Chondrocyte (in vitro differentiated cells): ENCODE data around the gene ADAM19. TPM values are rescaled to one million over a fixed set of nuclear protein-coding genes. Genes with fewer than 3 reads are reported as not detected.

Experiments used
- DNase-seq: peaks from one replicate; pipeline ENCODE4 v3.0.0; 2021; ENCODE audit warnings: mixed read lengths, low spot score
- H3K27ac Mint-ChIP-seq: one replicate; pipeline ENCODE4 v1.8.0; 2021; ENCODE audit warnings: mild to moderate bottlenecking, moderate library complexity, mixed read lengths; ENCODE audit not compliant: unreplicated experiment
- H3K27me3 Mint-ChIP-seq: 2 replicates; pipeline ENCODE4 v1.8.0; 2021; ENCODE audit warnings: low read depth, mixed read lengths
- H3K36me3 Mint-ChIP-seq: 2 replicates; pipeline ENCODE4 v1.8.0; 2021; ENCODE audit warnings: low read depth, mixed read lengths
- H3K4me1 Mint-ChIP-seq: 2 replicates; pipeline ENCODE4 v1.8.0; 2021; ENCODE audit warnings: low read depth, mild to moderate bottlenecking, mixed read lengths
- H3K4me3 Mint-ChIP-seq: one replicate; pipeline ENCODE4 v1.8.0; 2021; ENCODE audit warnings: mild to moderate bottlenecking, moderate library complexity, mixed read lengths; ENCODE audit not compliant: unreplicated experiment
- H3K9me3 Mint-ChIP-seq: 2 replicates; pipeline ENCODE4 v1.8.0; 2021; ENCODE audit warnings: low read depth, mixed read lengths
- total RNA-seq: library from RNA; stranded (reverse); gene quantifications from 3 replicates; pipeline ENCODE4 v1.2.1, GENCODE V29; 2021
- TF ChIP-seq, protein P1 (sequence below): fragments of 200-600 bp; sonication (generic); IDR thresholded peaks from 2 replicates; pipeline ENCODE4 v1.5.0; 2021; ENCODE audit warnings: antibody characterized with exemption, mild to moderate bottlenecking, moderate library complexity

Gene ADAM19
- total RNA-seq, 1 donor from 2014 or later = 125 TPM

DNA sequence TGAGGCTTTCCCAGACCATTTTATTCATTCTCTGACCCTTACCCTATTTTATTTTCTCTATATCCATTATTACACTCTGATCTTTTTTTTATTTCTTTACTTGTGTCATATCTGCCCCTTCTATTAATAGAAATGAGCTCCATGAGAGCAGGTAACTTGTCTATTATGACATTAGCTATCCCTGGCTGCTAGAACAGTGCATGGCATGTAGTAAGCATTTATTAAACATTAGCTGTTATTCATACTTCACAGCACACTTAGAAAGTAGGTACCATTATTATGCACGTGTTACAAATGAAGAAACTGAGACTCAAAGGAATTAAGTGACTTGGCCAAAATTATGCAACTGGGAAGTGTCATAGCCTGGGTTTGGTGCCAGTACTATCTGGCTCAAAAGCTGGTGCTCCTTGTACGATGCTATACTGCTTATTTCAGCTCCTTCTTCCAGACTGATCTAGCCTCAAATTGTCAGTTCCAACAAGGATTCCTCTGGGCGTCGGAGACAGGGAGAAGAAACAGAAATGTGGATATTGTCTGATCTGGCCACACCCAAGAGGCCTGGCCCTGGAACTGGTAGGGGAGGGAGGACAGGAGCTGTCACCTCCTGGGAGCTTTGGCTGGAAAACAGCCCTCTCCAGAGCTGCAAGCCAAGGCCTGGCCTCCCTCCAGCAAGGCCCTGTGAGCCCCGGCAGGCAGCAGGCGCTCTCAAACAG is 126.4 kb downstream of the ADAM19 start:
- H3K36me3 Mint-ChIP-seq = no peaks in the 10 kb centered on the region

DNA sequence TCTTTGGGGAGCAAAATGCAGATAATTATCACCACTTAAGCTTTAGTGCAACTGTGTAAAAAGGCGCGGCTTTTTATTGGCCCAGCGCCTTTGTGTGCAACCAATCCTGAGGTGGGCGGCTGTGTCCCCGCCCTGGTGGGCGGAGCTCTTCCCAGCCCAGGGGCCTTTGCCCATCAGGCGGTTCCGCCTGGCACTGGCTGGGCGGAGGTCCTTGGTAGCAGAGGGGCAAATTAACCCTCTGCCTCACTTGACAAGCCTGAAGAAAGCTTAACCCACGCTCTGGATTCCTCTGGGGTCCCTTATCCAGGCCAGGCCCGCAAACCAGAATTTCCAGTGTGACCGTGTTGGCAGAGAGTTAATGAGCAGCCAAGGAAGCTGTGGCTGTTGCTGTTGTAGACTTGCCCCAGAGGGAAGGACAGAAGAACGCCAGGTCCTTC is 128.4 kb downstream of the ADAM19 start:
- no peaks in the 10 kb centered on the region for H3K27me3 Mint-ChIP-seq
- DNase-seq = no peak
- H3K36me3 Mint-ChIP-seq = no peaks in the 10 kb centered on the region
- no peak overlapping the region for H3K4me3 Mint-ChIP-seq
- TF ChIP-seq, protein P1, sequence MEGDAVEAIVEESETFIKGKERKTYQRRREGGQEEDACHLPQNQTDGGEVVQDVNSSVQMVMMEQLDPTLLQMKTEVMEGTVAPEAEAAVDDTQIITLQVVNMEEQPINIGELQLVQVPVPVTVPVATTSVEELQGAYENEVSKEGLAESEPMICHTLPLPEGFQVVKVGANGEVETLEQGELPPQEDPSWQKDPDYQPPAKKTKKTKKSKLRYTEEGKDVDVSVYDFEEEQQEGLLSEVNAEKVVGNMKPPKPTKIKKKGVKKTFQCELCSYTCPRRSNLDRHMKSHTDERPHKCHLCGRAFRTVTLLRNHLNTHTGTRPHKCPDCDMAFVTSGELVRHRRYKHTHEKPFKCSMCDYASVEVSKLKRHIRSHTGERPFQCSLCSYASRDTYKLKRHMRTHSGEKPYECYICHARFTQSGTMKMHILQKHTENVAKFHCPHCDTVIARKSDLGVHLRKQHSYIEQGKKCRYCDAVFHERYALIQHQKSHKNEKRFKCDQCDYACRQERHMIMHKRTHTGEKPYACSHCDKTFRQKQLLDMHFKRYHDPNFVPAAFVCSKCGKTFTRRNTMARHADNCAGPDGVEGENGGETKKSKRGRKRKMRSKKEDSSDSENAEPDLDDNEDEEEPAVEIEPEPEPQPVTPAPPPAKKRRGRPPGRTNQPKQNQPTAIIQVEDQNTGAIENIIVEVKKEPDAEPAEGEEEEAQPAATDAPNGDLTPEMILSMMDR = no peak
- no peak overlapping the region for H3K27ac Mint-ChIP-seq
- no peaks in the 10 kb centered on the region for H3K9me3 Mint-ChIP-seq
- H3K4me1 Mint-ChIP-seq = peaks cover 35% of the 10 kb centered on the region

More for the DNA sequence above, 126.4 kb downstream of the ADAM19 start:
- TF ChIP-seq, protein P1 = no peak
- no peaks in the 10 kb centered on the region for H3K27me3 Mint-ChIP-seq
- no peak overlapping the region for H3K27ac Mint-ChIP-seq
- H3K9me3 Mint-ChIP-seq = no peaks in the 10 kb centered on the region
- no peak for DNase-seq
- H3K4me3 Mint-ChIP-seq = no peak overlapping the region
- peaks cover 17% of the 10 kb centered on the region for H3K4me1 Mint-ChIP-seq

- Mint-ChIP-seq H3K9me3 (no peaks in the 10 kb centered on the region), H3K27me3 (no peaks in the 10 kb centered on the region), H3K4me3 (no peak overlapping the region), H3K36me3 (no peaks in the 10 kb centered on the region), H3K4me1 (peaks cover 33% of the 10 kb centered on the region), H3K27ac (no peak overlapping the region)
- no peak for DNase-seq
- TF ChIP-seq, protein P1 = no peak
Observed at GRCh38 chr5:157446412-157446935, 129.1 kb downstream of the ADAM19 start.

GRCh38 chr5:157445745-157446411 is 129.7 kb downstream of the ADAM19 start:
- no peaks in the 10 kb centered on the region for H3K9me3 Mint-ChIP-seq
- peaks cover 33% of the 10 kb centered on the region for H3K4me1 Mint-ChIP-seq
- H3K4me3 Mint-ChIP-seq = no peak overlapping the region
- TF ChIP-seq, protein P1 = no peak
- H3K36me3 Mint-ChIP-seq = no peaks in the 10 kb centered on the region
- no peaks in the 10 kb centered on the region for H3K27me3 Mint-ChIP-seq
- no peak overlapping the region for H3K27ac Mint-ChIP-seq
- DNase-seq = no peak

GRCh38 chr5:157444224-157444623 is 131.4 kb downstream of the ADAM19 start:
- H3K27ac Mint-ChIP-seq = no peak overlapping the region
- no peaks in the 10 kb centered on the region for H3K36me3 Mint-ChIP-seq
- no peak for DNase-seq
- peaks cover 26% of the 10 kb centered on the region for H3K4me1 Mint-ChIP-seq
- no peak overlapping the region for H3K4me3 Mint-ChIP-seq
- no peaks in the 10 kb centered on the region for H3K27me3 Mint-ChIP-seq
- TF ChIP-seq, protein P1 = no peak
- peaks cover 3% of the 10 kb centered on the region for H3K9me3 Mint-ChIP-seq
